IMR-90 (cell line): ENCODE results near the gene TMEM190. TPM values are rescaled to one million over a fixed set of nuclear protein-coding genes. Genes with fewer than 3 reads are reported as not detected.

Experiments used
- ATAC-seq: fragments of 200-7000 bp; cut with Tn5 transposase; 2 replicates; pipeline ENCODE4 v1.9.1; 2020; ENCODE audit warnings: low read depth, mild to moderate bottlenecking, moderate library complexity
- BruUV-seq: library from RNA; stranded (reverse); fragments of 400-500 nt; replicated peaks from 2 replicates; lab custom pipeline; 2021; lab: Mats Ljungman, UMichigan
- CTCF ChIA-PET: fragments of 300-600 bp; formaldehyde crosslinking; extraction: SDS; loops from one replicate; lab custom pipeline; 2021; ENCODE audit warnings: antibody characterized with exemption; lab: Yijun Ruan, JAX
- POLR2A ChIA-PET: fragments of 300-600 bp; sonication (Branson Sonifier 250); formaldehyde crosslinking; loops from one replicate; lab custom pipeline; 2022; ENCODE audit warnings: antibody characterized with exemption; ENCODE audit not compliant: unreplicated experiment; lab: Charles Lee
- DNase-seq: peaks from one replicate; pipeline ENCODE4 v3.0.0; 2013
- H2AFZ ChIP-seq: replicated peaks from 2 replicates; pipeline ENCODE3; 2013; ENCODE audit warnings: low read length, mild to moderate bottlenecking; ENCODE audit not compliant: poor library complexity
- H2AK5ac ChIP-seq: 2 replicates; pipeline ENCODE4 v1.6.1; 2013; ENCODE audit warnings: low read depth, low read length, inconsistent platforms
- H2AK9ac ChIP-seq: replicated peaks from 2 replicates; pipeline ENCODE3; 2013; ENCODE audit warnings: mild to moderate bottlenecking, low read depth, low read length, moderate library complexity; ENCODE audit not compliant: poor library complexity
- H2BK120ac ChIP-seq: 2 replicates; pipeline ENCODE4 v1.6.1; 2013; ENCODE audit warnings: low read depth, low read length, inconsistent platforms
- H2BK15ac ChIP-seq: 3 replicates; pipeline ENCODE4 v1.6.1; 2013; ENCODE audit warnings: low read depth, low read length, inconsistent platforms
- H2BK20ac ChIP-seq: 2 replicates; pipeline ENCODE4 v1.6.1; 2013; ENCODE audit warnings: low read depth, mild to moderate bottlenecking, inconsistent platforms, low read length, moderate library complexity
- H2BK5ac ChIP-seq: 2 replicates; pipeline ENCODE4 v1.6.1; 2013; ENCODE audit warnings: mild to moderate bottlenecking, low read depth, low read length, inconsistent platforms; ENCODE audit not compliant: poor library complexity, severe bottlenecking
- H3K14ac ChIP-seq: replicated peaks from 2 replicates; pipeline ENCODE4 v1.6.1; 2013; ENCODE audit warnings: low read depth, low read length, inconsistent platforms
- H3K18ac ChIP-seq: 2 replicates; pipeline ENCODE4 v1.6.1; 2013; ENCODE audit warnings: low read depth, low read length, control low read depth
- H3K23ac ChIP-seq: 2 replicates; pipeline ENCODE4 v1.6.1; 2013; ENCODE audit warnings: low read depth, low read length, inconsistent platforms
- H3K27ac ChIP-seq: 2 replicates; pipeline ENCODE4 v1.5.1; 2013; ENCODE audit warnings: mild to moderate bottlenecking, control low read depth, low read length; ENCODE audit not compliant: insufficient read depth
- H3K27me3 ChIP-seq: 2 replicates; pipeline ENCODE4 v1.6.1; 2013; ENCODE audit warnings: low read length; ENCODE audit not compliant: control insufficient read depth, insufficient read depth
- H3K36me3 ChIP-seq: 2 replicates; pipeline ENCODE4 v1.6.1; 2013; ENCODE audit warnings: low read length, mixed read lengths; ENCODE audit not compliant: control insufficient read depth, insufficient read depth
- H3K4ac ChIP-seq: 2 replicates; pipeline ENCODE4 v1.6.1; 2013; ENCODE audit warnings: low read depth, low read length, inconsistent platforms
- H3K4me1 ChIP-seq: 2 replicates; pipeline ENCODE4 v1.6.1; 2013; ENCODE audit warnings: low read length, mixed read lengths; ENCODE audit not compliant: control insufficient read depth, insufficient read depth
- H3K4me2 ChIP-seq: 2 replicates; pipeline ENCODE4 v1.6.1; 2013; ENCODE audit warnings: low read depth, mild to moderate bottlenecking, control low read depth, low read length, moderate library complexity
- H3K4me3 ChIP-seq: 2 replicates; pipeline ENCODE4 v1.5.1; 2013; ENCODE audit warnings: low read depth, mild to moderate bottlenecking, control low read depth, low read length, moderate library complexity; ENCODE audit not compliant: insufficient read depth
- H3K56ac ChIP-seq: 2 replicates; pipeline ENCODE4 v1.6.1; 2013; ENCODE audit warnings: low read length, inconsistent platforms; ENCODE audit not compliant: insufficient read depth; ENCODE audit errors: extremely low read depth
- H3K79me1 ChIP-seq, 2 experiments: 2 replicates each; pipeline ENCODE4 v1.6.1; 2013; ENCODE audit warnings: low read length in 2 of 2, inconsistent platforms in 1 of 2, low read depth in 1 of 2
- H3K9ac ChIP-seq: 2 replicates; pipeline ENCODE4 v1.6.1; 2013; ENCODE audit warnings: low read depth, low read length, control low read depth
- H3K9me1 ChIP-seq: 2 replicates; pipeline ENCODE4 v1.6.1; 2013; ENCODE audit warnings: low read length, inconsistent platforms; ENCODE audit not compliant: insufficient read depth
- H3K9me3 ChIP-seq: 2 replicates; pipeline ENCODE4 v1.6.1; 2013; ENCODE audit warnings: low read length; ENCODE audit not compliant: control insufficient read depth, insufficient read depth
- H4K20me1 ChIP-seq: 2 replicates; pipeline ENCODE4 v1.6.1; 2013; ENCODE audit warnings: low read length, inconsistent platforms; ENCODE audit not compliant: insufficient read depth
- H4K5ac ChIP-seq: 2 replicates; pipeline ENCODE4 v1.6.1; 2013; ENCODE audit warnings: mild to moderate bottlenecking, low read depth, low read length, control low read depth
- H4K8ac ChIP-seq, 2 experiments: 2 replicates each; pipeline ENCODE4 v1.6.1; 2013; ENCODE audit warnings: low read depth in 2 of 2, low read length in 2 of 2, control low read depth in 1 of 2, inconsistent platforms in 1 of 2
- H4K91ac ChIP-seq: 2 replicates; pipeline ENCODE4 v1.6.1; 2013; ENCODE audit warnings: low read depth, low read length, inconsistent platforms; ENCODE audit not compliant: insufficient read depth
- CTCF ChIP-seq: conservative IDR thresholded peaks from 2 replicates; pipeline ENCODE4 v1.5.1; 2012; ENCODE audit warnings: mild to moderate bottlenecking, low read depth, low read length, improper control_type of control experiment
- POLR2A ChIP-seq: IDR thresholded peaks from 2 replicates; pipeline ENCODE4 v1.6.1; 2012; ENCODE audit warnings: mild to moderate bottlenecking, low read depth, low read length
- WGBS, 2 experiments: methylation state at CpG; one replicate each; pipeline versions ENCODE4 v1.1.5 to v1.1.7; 2013; ENCODE audit warnings: missing lambda C conversion rate in 2 of 2; ENCODE audit not compliant: insufficient read length in 1 of 2; ENCODE audit errors: extremely low coverage in 2 of 2; 5-methylcytosine and 5-hydroxymethylcytosine counted together
- dilution Hi-C: fragments of 300-500 bp; cut with HindIII; formaldehyde crosslinking; loops from one replicate; pipeline ENCODE4 v1.14.3; 2018; ENCODE audit warnings: low sequenced_read_pairs; ENCODE audit not compliant: unreplicated experiment
- in situ Hi-C: fragments of 300-500 bp; cut with MboI; formaldehyde crosslinking; loops from 3 replicates; pipeline ENCODE4 v1.14.3; 2019; ENCODE audit warnings: low sequenced_read_pairs, inconsistent platforms, mixed read lengths
- intact Hi-C: fragments of 100-400 bp; cut with micrococcal nuclease; formaldehyde crosslinking; loops from 2 replicates; pipeline ENCODE4 v1.10.0; 2022
- polyA plus RNA-seq, 3 experiments: library from polyadenylated mRNA; depleted of rRNA; stranded (reverse); fragments of >200 nt; gene quantifications; 2 replicates each; pipeline ENCODE4 v1.2.3, GENCODE V29; 2012; ENCODE audit warnings: low replicate concordance in 1 of 3
- total RNA-seq: library from RNA; depleted of rRNA; stranded (reverse); fragments of >200 nt; gene quantifications from 2 replicates; pipeline ENCODE4 v1.2.3, GENCODE V29; 2012

The TMEM190 gene
- total and polyA plus RNA-seq, 2 of the 4 experiments (the other 2 are of a cell fraction): 1.6 TPM; not detected in 1

GRCh38 chr19:55339889-55340783, 36.5 kb upstream of the TMEM190 start:
- H3K4me1 ChIP-seq: peaks cover 13% of the 10 kb centered on the region
- dilution Hi-C loops: no loop called here
- H4K8ac ChIP-seq: peak overlapping the region in 1 of 2 experiments; percentile 57; a peak in 1 of 4 replicates
- H3K9ac ChIP-seq: peak overlapping the region; percentile 92
- DNase-seq (no peak), ATAC-seq (no peak)
- H3K56ac ChIP-seq: peak overlapping the region; percentile 35; the same call in 1 of the 2 replicates
- in situ Hi-C loops: no loop called here
- no peaks in the 10 kb centered on the region for H3K9me3 ChIP-seq
- H3K4me2 ChIP-seq: peak overlapping the region; percentile 95
- peak overlapping the region; percentile 18 for H4K5ac ChIP-seq
- H3K27me3 ChIP-seq: no peaks in the 10 kb centered on the region
- peak overlapping the region; percentile 79 for H2AK5ac ChIP-seq
- no peak overlapping the region for H2BK15ac ChIP-seq
- peak overlapping the region; percentile 44 for H3K14ac ChIP-seq
- BruUV-seq: no TSS peak
- no peak for TF ChIP-seq CTCF
- peak; percentile 68; the same call in 1 of the 2 replicates for TF ChIP-seq POLR2A
- POLR2A ChIA-PET: no interaction called here
- H3K9me1 ChIP-seq: peaks cover 10% of the 10 kb centered on the region; the same call in 1 of the 2 replicates
- intact Hi-C loops: no loop called here
- 0 out of 2 replicates have a peak overlapping the region, but pooled peaks have one; percentile 8 for H3K23ac ChIP-seq
- H2AK9ac ChIP-seq: peak overlapping the region; percentile 97
- peaks cover 6% of the 10 kb centered on the region for H4K20me1 ChIP-seq
- H3K27ac ChIP-seq: peak overlapping the region; percentile 88
- peaks cover 4 to 17% of the 10 kb centered on the region in 2 experiments; a peak in 3 of 4 replicates for H3K79me1 ChIP-seq
- H2AFZ ChIP-seq: peak overlapping the region; percentile 95
- peak overlapping the region; percentile 66 for H2BK5ac ChIP-seq
- H2BK20ac ChIP-seq: no peak overlapping the region
- CTCF ChIA-PET: interaction anchor here (1.0 to 1.5 kb wide), 2 partner anchors 38 to 44 kb away, joined by 3 to 11 read pairs; partner anchors contain the start of gene TMEM238
- H3K4me3 ChIP-seq: peak overlapping the region; percentile 87
- H3K18ac ChIP-seq: peak overlapping the region; percentile 16; the same call in 1 of the 2 replicates
- no peak overlapping the region; the same call in 1 of the 2 replicates for H2BK120ac ChIP-seq
- H3K4ac ChIP-seq: peak overlapping the region; percentile 55
- WGBS, 2 experiments: 0% methylated on average over 18 of the region's 44 CpGs; no CpG with 5 or more reads in 1 of the 2 experiments
- no peak overlapping the region; the same call in 1 of the 2 replicates for H4K91ac ChIP-seq
- H3K36me3 ChIP-seq: peaks cover 11% of the 10 kb centered on the region; the same call in 1 of the 2 replicates
